Neuronal stem cell (in vitro differentiated cells): ENCODE data around the gene DYNC1I2.

ENCODE experiments used
- DNase-seq: peaks from one replicate; pipeline ENCODE4 v3.0.0-alpha.2; 2013; ENCODE audit warnings: low spot score
- H2AFZ ChIP-seq: one replicate; pipeline ENCODE4 v1.6.1; 2013; ENCODE audit warnings: mild to moderate bottlenecking, low read length, inconsistent platforms
- H2AK5ac ChIP-seq: 2 replicates; pipeline ENCODE4 v1.6.1; 2013; ENCODE audit warnings: low read depth, mild to moderate bottlenecking, inconsistent platforms, low read length, moderate library complexity, mixed read lengths
- H2BK120ac ChIP-seq: 2 replicates; pipeline ENCODE4 v1.6.1; 2013; ENCODE audit warnings: low read depth, mild to moderate bottlenecking, inconsistent platforms, low read length, moderate library complexity, mixed read lengths
- H2BK12ac ChIP-seq: one replicate; pipeline ENCODE4 v1.6.1; 2013; ENCODE audit warnings: low read length, inconsistent platforms
- H2BK15ac ChIP-seq: 2 replicates; pipeline ENCODE4 v1.6.1; 2013; ENCODE audit warnings: mild to moderate bottlenecking, low read length, inconsistent platforms, mixed read lengths
- H2BK5ac ChIP-seq: one replicate; pipeline ENCODE4 v1.6.1; 2013; ENCODE audit warnings: inconsistent platforms, mild to moderate bottlenecking, low read length, moderate library complexity
- H3K14ac ChIP-seq: one replicate; pipeline ENCODE4 v1.6.1; 2013; ENCODE audit warnings: low read length, inconsistent platforms
- H3K18ac ChIP-seq: 2 replicates; pipeline ENCODE4 v1.6.1; 2013; ENCODE audit warnings: low read length, inconsistent platforms
- H3K23ac ChIP-seq: 2 replicates; pipeline ENCODE4 v1.6.1; 2013; ENCODE audit warnings: low read depth, mild to moderate bottlenecking, mixed read lengths, low read length, inconsistent platforms; ENCODE audit not compliant: poor library complexity
- H3K27ac ChIP-seq: replicated peaks from 3 replicates; pipeline ENCODE4 v1.5.1; 2013; ENCODE audit warnings: low read length, inconsistent platforms
- H3K27me3 ChIP-seq, 3 experiments: 2 replicates each; pipeline ENCODE4 v1.6.1; 2013; ENCODE audit warnings: low read length in 3 of 3, mild to moderate bottlenecking in 2 of 3, inconsistent platforms in 1 of 3, low read depth in 1 of 3, mixed read lengths in 1 of 3, moderate library complexity in 1 of 3; ENCODE audit not compliant: control insufficient read depth in 3 of 3, insufficient read depth in 3 of 3
- H3K36me3 ChIP-seq, 2 donors: replicated peaks in 1 of 2; 2 replicates each; pipeline ENCODE4 v1.6.1; 2013; ENCODE audit warnings: low read length in 2 of 2; ENCODE audit not compliant: control insufficient read depth in 2 of 2, insufficient read depth in 2 of 2
- H3K4ac ChIP-seq: 2 replicates; pipeline ENCODE4 v1.6.1; 2013; ENCODE audit warnings: inconsistent platforms, mild to moderate bottlenecking, low read length, moderate library complexity
- H3K4me1 ChIP-seq, 2 donors: 1 replicate in 1 of 2; 2 replicates in 1 of 2; pipeline ENCODE4 v1.6.1; 2013; ENCODE audit warnings: low read length in 2 of 2, low read depth in 1 of 2; ENCODE audit not compliant: control insufficient read depth in 2 of 2, insufficient read depth in 1 of 2
- H3K4me2 ChIP-seq: one replicate; pipeline ENCODE4 v1.6.1; 2013; ENCODE audit warnings: mild to moderate bottlenecking, low read length, inconsistent platforms; ENCODE audit not compliant: insufficient read depth, poor library complexity, severe bottlenecking
- H3K4me3 ChIP-seq, 2 donors: 2 replicates each; pipeline ENCODE4 v1.5.1; 2013; ENCODE audit warnings: low read length in 2 of 2, mild to moderate bottlenecking in 2 of 2, inconsistent platforms in 1 of 2, moderate library complexity in 1 of 2
- H3K79me1 ChIP-seq: one replicate; pipeline ENCODE4 v1.6.1; 2013; ENCODE audit warnings: low read depth, mild to moderate bottlenecking, inconsistent platforms, low read length, moderate library complexity
- H3K9ac ChIP-seq: one replicate; pipeline ENCODE4 v1.6.1; 2013; ENCODE audit warnings: mild to moderate bottlenecking, low read depth, low read length, inconsistent platforms; ENCODE audit not compliant: poor library complexity
- H3K9me3 ChIP-seq, 2 donors: replicated peaks in 1 of 2; 2 replicates each; pipeline versions ENCODE3 to v1.6.1; 2013; ENCODE audit warnings: low read length in 2 of 2, mild to moderate bottlenecking in 2 of 2, inconsistent platforms in 1 of 2, low read depth in 1 of 2, mixed read lengths in 1 of 2, moderate library complexity in 1 of 2; ENCODE audit not compliant: control insufficient read depth in 2 of 2, insufficient read depth in 1 of 2
- H4K8ac ChIP-seq: one replicate; pipeline ENCODE4 v1.6.1; 2013; ENCODE audit warnings: low read depth, mild to moderate bottlenecking, inconsistent platforms, low read length, moderate library complexity
- H4K91ac ChIP-seq: one replicate; pipeline ENCODE4 v1.6.1; 2013; ENCODE audit warnings: low read length, low read depth, mild to moderate bottlenecking, inconsistent platforms; ENCODE audit not compliant: poor library complexity
- whole genome bisulfite sequencing, 2 donors: extraction: QIAGEN DNeasy Blood & Tissue Kit; methylation state at CpG; one replicate each; pipeline ENCODE4 v1.1.7; 2013; ENCODE audit warnings: missing lambda C conversion rate in 2 of 2, mixed read lengths in 1 of 2; ENCODE audit not compliant: insufficient read length in 2 of 2, insufficient replicate concordance in 1 of 2; ENCODE audit errors: extremely low coverage in 2 of 2; 5-methylcytosine and 5-hydroxymethylcytosine counted together

The DYNC1I2 gene

DNA sequence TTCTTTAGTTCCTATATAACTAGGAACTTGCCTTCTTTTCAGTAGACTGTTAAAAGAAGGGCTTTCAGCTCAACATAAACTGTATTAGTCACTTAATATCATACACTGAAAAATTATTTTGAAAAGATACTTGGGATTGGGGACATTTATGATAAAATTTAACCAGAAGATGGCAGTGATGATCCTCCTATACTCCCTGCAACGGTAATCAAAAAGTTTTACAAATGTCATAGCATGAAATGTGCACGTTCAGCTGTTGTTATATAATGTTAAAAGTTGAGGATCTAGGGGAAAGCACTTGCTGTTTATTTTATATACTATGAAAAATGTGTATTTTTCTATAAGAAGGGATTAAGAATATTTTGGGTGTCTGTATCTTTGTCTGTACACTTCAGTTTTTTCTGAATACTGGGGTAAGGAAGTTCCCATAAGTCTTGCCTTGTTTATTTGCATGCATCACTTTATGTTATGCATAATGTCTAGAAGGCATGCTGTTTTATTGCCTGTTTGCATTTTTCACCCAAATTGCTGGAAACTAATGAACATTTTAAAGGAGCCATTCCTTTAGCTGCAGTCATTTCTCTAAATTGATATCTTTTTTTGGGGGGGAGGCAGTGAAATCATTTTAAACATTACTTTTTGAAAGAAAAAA, 19.0 kb downstream of the DYNC1I2 start:
- Histone ChIP-seq H3K14ac (no peak overlapping the region), H3K9ac (no peak overlapping the region), H3K9me3 (no peaks in the 10 kb centered on the region), H3K18ac (no peak overlapping the region), H3K36me3 (peaks cover 0 to 54% of the 10 kb centered on the region in 2 donors), H3K27ac (no peak overlapping the region), H2BK5ac (no peak overlapping the region), H4K91ac (no peak overlapping the region), H3K23ac (no peak overlapping the region), H3K4me1 (no peaks in the 10 kb centered on the region), H3K4me3 (no peak overlapping the region), H2BK120ac (no peak overlapping the region), H2AK5ac (no peak overlapping the region), H3K27me3 (no peaks in the 10 kb centered on the region), H4K8ac (no peak overlapping the region), H2AFZ (no peak overlapping the region), H3K79me1 (no peaks in the 10 kb centered on the region), H2BK15ac (no peak overlapping the region), H3K4me2 (no peak overlapping the region), H3K4ac (no peak overlapping the region), H2BK12ac (no peak overlapping the region)
- no peak for DNase-seq
- WGBS, 2 donors = no CpG with 5 or more reads among the region's 2 CpGs

DNA sequence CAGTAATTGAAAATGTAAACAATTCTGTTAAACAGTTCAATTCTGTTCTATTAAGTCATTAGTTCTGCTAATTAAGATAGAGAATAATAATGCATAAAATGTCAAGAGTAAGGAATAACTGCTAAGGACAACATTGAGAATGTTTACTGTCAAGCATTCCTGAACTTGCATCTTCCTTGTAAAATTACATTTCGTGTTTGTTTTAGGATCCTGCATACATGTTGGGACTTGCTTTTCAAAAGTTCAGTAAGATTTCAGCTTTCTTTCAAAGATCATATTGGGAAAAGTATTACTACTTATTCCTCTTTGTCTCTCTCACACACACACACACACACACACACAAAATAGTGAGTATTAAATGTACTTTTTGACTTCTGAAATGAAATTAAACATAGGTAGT, 20.5 kb downstream of the DYNC1I2 start:
- H3K4me3 ChIP-seq = no peak overlapping the region
- H3K27me3 ChIP-seq = no peaks in the 10 kb centered on the region
- H3K9ac ChIP-seq = no peak overlapping the region
- no peak overlapping the region for H2BK15ac ChIP-seq
- H4K91ac ChIP-seq = no peak overlapping the region
- H3K9me3 ChIP-seq = no peaks in the 10 kb centered on the region
- no peaks in the 10 kb centered on the region for H3K79me1 ChIP-seq
- no peak overlapping the region for H3K18ac ChIP-seq
- H3K14ac ChIP-seq = no peak overlapping the region
- H2BK5ac ChIP-seq = no peak overlapping the region
- no peak overlapping the region for H4K8ac ChIP-seq
- DNase-seq = no peak
- no peak overlapping the region for H2AK5ac ChIP-seq
- H3K4me1 ChIP-seq = no peaks in the 10 kb centered on the region
- no peak overlapping the region for H3K4me2 ChIP-seq
- no peak overlapping the region for H3K4ac ChIP-seq
- no peak overlapping the region for H2BK120ac ChIP-seq
- H2AFZ ChIP-seq = no peak overlapping the region
- no peak overlapping the region for H2BK12ac ChIP-seq
- H3K27ac ChIP-seq = no peak overlapping the region
- WGBS, 2 donors = no CpG with 5 or more reads among the region's 1 CpG
- H3K23ac ChIP-seq = no peak overlapping the region
- peaks cover 0 to 56% of the 10 kb centered on the region in 2 donors for H3K36me3 ChIP-seq

DNA sequence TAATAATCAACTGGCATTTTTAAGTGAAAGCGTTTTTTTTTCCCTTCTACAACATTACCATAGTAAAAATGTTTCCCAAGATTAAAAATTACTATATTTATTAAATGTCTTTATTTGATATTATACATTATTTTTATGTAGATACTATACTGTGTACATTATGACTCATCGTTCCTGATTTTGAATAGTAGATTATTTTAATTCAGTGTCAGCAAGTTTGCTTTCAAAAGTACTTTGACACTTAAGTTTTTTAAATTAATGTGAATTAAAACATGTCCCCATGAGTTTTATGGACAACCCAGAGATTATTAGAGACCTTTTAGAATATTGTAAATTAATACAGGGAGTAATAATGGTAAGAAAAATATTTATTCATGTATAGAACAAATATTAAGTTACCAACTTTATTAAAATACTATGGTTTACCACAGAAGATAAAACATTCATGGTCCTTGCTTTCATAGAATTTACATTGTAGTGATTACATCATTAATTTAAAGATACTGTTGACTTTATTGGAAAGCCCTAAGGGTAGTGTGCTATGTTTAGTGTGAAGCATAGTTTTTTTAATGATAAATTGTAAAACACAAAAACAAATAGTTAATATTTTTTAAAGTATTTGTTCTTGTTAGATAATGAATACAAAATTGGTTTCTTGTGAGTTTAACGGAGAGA, 21.9 kb downstream of the DYNC1I2 start:
- Histone ChIP-seq H3K79me1 (no peaks in the 10 kb centered on the region), H3K18ac (no peak overlapping the region), H3K27ac (no peak overlapping the region), H2AFZ (no peak overlapping the region), H3K9me3 (no peaks in the 10 kb centered on the region), H2BK12ac (no peak overlapping the region), H4K8ac (no peak overlapping the region), H3K36me3 (peaks cover 0 to 49% of the 10 kb centered on the region in 2 donors), H3K4me1 (no peaks in the 10 kb centered on the region), H3K4me2 (no peak overlapping the region), H3K4ac (no peak overlapping the region), H4K91ac (no peak overlapping the region), H2AK5ac (no peak overlapping the region), H3K23ac (no peak overlapping the region), H2BK5ac (no peak overlapping the region), H3K27me3 (no peaks in the 10 kb centered on the region), H2BK15ac (no peak overlapping the region), H3K14ac (no peak overlapping the region), H3K4me3 (no peak overlapping the region), H3K9ac (no peak overlapping the region), H2BK120ac (no peak overlapping the region)
- no CpG with 5 or more reads among the region's 3 CpGs for WGBS, 2 donors
- no peak for DNase-seq

DNA sequence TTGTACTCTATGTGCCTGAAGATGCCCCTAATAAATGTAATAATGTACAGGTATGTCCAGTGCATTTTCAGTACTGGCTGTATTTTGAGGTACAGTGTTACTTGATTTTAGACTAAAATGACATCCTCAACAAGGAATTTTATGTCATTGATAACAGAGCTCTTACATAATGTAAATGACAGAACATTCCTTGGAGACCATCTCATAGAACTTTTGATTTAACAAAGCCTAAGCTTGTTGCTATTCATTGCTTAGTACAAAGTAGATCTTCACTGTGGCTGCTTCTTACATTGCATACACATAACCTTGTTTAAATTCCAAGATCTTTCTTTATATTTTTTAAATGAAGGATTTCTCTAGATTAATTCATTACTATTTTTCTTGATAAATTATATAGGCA, 24.1 kb downstream of the DYNC1I2 start:
- Histone ChIP-seq H2BK15ac (no peak overlapping the region), H3K4me3 (no peak overlapping the region)
- DNase-seq = no peak

More for the DNA sequence above, 24.1 kb downstream of the DYNC1I2 start:
- H2AK5ac ChIP-seq = no peak overlapping the region
- no peak overlapping the region for H3K23ac ChIP-seq
- H4K8ac ChIP-seq = no peak overlapping the region
- no peaks in the 10 kb centered on the region for H3K4me1 ChIP-seq
- no peak overlapping the region for H3K4ac ChIP-seq
- H2BK120ac ChIP-seq = no peak overlapping the region
- H2BK12ac ChIP-seq = no peak overlapping the region
- H3K27me3 ChIP-seq = no peaks in the 10 kb centered on the region
- H2AFZ ChIP-seq = no peak overlapping the region
- H3K36me3 ChIP-seq = peaks cover 0 to 62% of the 10 kb centered on the region in 2 donors
- no peaks in the 10 kb centered on the region for H3K9me3 ChIP-seq
- H3K27ac ChIP-seq = no peak overlapping the region
- H3K18ac ChIP-seq = no peak overlapping the region
- H3K9ac ChIP-seq = no peak overlapping the region
- no peak overlapping the region for H3K4me2 ChIP-seq
- H3K79me1 ChIP-seq = no peaks in the 10 kb centered on the region
- H2BK5ac ChIP-seq = no peak overlapping the region
- H4K91ac ChIP-seq = no peak overlapping the region
- H3K14ac ChIP-seq = no peak overlapping the region
